SK-N-SH (cell line): ENCODE measurements around the gene ATF6. TPM values are rescaled to one million over a fixed set of nuclear protein-coding genes. Genes with fewer than 3 reads are reported as not detected.

Experiments used
- CTCF ChIA-PET: fragments of 300-600, 350-600 bp; formaldehyde crosslinking; extraction: SDS; loops from one replicate; lab custom pipeline; 2021; lab: Yijun Ruan, JAX
- POLR2A ChIA-PET: fragments of 350-600 bp; sonication (Branson Sonifier 250); formaldehyde crosslinking; extraction: SDS; loops from one replicate; lab custom pipeline; 2020; ENCODE audit warnings: antibody characterized with exemption, inconsistent platforms; lab: Yijun Ruan, JAX
- DNase-seq: peaks from one replicate; pipeline ENCODE4 v3.0.0; 2012
- H2AFZ ChIP-seq: fragments of 200-600 bp; sonication (generic); 2 replicates; pipeline ENCODE4 v1.8.1; 2016; ENCODE audit warnings: antibody characterized with exemption, mild to moderate bottlenecking, low read depth
- H3F3A ChIP-seq: fragments of 200-600 bp; sonication (generic); replicated peaks from 2 replicates; pipeline ENCODE3; 2016; ENCODE audit warnings: antibody characterized with exemption, mild to moderate bottlenecking; ENCODE audit not compliant: insufficient read depth
- H3K27ac ChIP-seq, 2 experiments: fragments of 200-500 bp in 1 of 2; fragments of 200-600 bp in 1 of 2; sonication (Bioruptor generic) in 1 of 2; sonication (generic), shearing (Covaris generic) in 1 of 2; 2 replicates each; pipeline versions ENCODE4 v1.5.1 to v1.6.1; 2014 to 2016; ENCODE audit warnings: low read depth in 2 of 2, inconsistent platforms in 1 of 2, low read length in 1 of 2, mild to moderate bottlenecking in 1 of 2, mixed read lengths in 1 of 2
- H3K27me3 ChIP-seq: fragments of 200-600 bp; sonication (generic), shearing (Covaris generic); 2 replicates; pipeline ENCODE4 v1.6.1; 2016; ENCODE audit warnings: mixed run types; ENCODE audit not compliant: insufficient read depth
- H3K36me3 ChIP-seq, 2 experiments: fragments of 200-500 bp in 1 of 2; fragments of 200-600 bp in 1 of 2; sonication (Bioruptor generic) in 1 of 2; sonication (generic) in 1 of 2; replicated peaks in 1 of 2; 2 replicates each; pipeline versions ENCODE3 to v1.5.1; 2014 to 2016; ENCODE audit warnings: low read length in 1 of 2, mild to moderate bottlenecking in 1 of 2; ENCODE audit not compliant: insufficient read depth in 2 of 2, control insufficient read depth in 1 of 2
- H3K4me1 ChIP-seq, 2 experiments: fragments of 200-500 bp in 1 of 2; fragments of 200-600 bp in 1 of 2; sonication (Bioruptor generic) in 1 of 2; sonication (generic), shearing (Covaris generic) in 1 of 2; 2 replicates each; pipeline versions ENCODE4 v1.5.1 to v1.6.1; 2014 to 2016; ENCODE audit warnings: low read depth in 1 of 2, low read length in 1 of 2, mixed run types in 1 of 2; ENCODE audit not compliant: insufficient read depth in 2 of 2, control insufficient read depth in 1 of 2
- H3K4me2 ChIP-seq: fragments of 200-600 bp; sonication (generic), shearing (Covaris generic); 2 replicates; pipeline ENCODE4 v1.6.1; 2017; ENCODE audit warnings: mixed run types
- H3K4me3 ChIP-seq, 2 experiments: fragments of 200-500 bp in 1 of 2; fragments of 200-600 bp in 1 of 2; sonication (Bioruptor generic) in 1 of 2; sonication (generic), shearing (Covaris generic) in 1 of 2; 2 replicates each; pipeline versions ENCODE4 v1.5.1 to v1.8.1; 2014 to 2016; ENCODE audit warnings: low read depth in 2 of 2, inconsistent platforms in 1 of 2, low read length in 1 of 2, mild to moderate bottlenecking in 1 of 2, mixed read lengths in 1 of 2, moderate library complexity in 1 of 2
- H3K79me2 ChIP-seq: fragments of 200-600 bp; sonication (generic); 2 replicates; pipeline ENCODE4 v1.8.1; 2017; ENCODE audit warnings: mild to moderate bottlenecking; ENCODE audit not compliant: insufficient read depth
- H3K9ac ChIP-seq: fragments of 200-600 bp; sonication (generic); 2 replicates; pipeline ENCODE4 v1.6.1; 2017; ENCODE audit warnings: mixed run types
- H3K9me2 ChIP-seq: fragments of 200-600 bp; sonication (generic); 2 replicates; pipeline ENCODE4 v1.6.1; 2017; ENCODE audit warnings: mixed run types
- H3K9me3 ChIP-seq: fragments of 200-600 bp; sonication (generic); 2 replicates; pipeline ENCODE4 v1.6.1; 2017; ENCODE audit warnings: mixed run types, mild to moderate bottlenecking, moderate library complexity
- H4K20me1 ChIP-seq: fragments of 200-600 bp; sonication (generic); 2 replicates; pipeline ENCODE4 v1.6.1; 2017; ENCODE audit warnings: mild to moderate bottlenecking, mixed run types; ENCODE audit not compliant: insufficient read depth
- CHD2 ChIP-seq: fragments of 150-350 bp; IDR thresholded peaks from 2 replicates; pipeline ENCODE4 v1.6.1; 2018; ENCODE audit warnings: low read length; ENCODE audit not compliant: partially characterized antibody
- CTCF ChIP-seq: fragments of 200-600 bp; sonication (generic); IDR thresholded peaks from 2 replicates; pipeline ENCODE4 v1.6.1; 2017; ENCODE audit warnings: antibody characterized with exemption, mild to moderate bottlenecking, moderate library complexity
- ELF1 ChIP-seq: IDR thresholded peaks from 2 replicates; pipeline ENCODE4 v1.4.0; 2012
- EP300 ChIP-seq, 2 experiments: IDR thresholded peaks; 2 replicates each; pipeline versions ENCODE4 v1.4.0 to v1.6.1; 2012; ENCODE audit warnings: borderline replicate concordance in 1 of 2, low read depth in 1 of 2, low read length in 1 of 2
- FOSL2 ChIP-seq: IDR thresholded peaks from 2 replicates; pipeline ENCODE4 v1.4.0; 2012; ENCODE audit warnings: low read depth, mild to moderate bottlenecking, moderate library complexity, borderline replicate concordance
- FOXJ3 ChIP-seq: sonication (generic); formaldehyde crosslinking; IDR thresholded peaks from 2 replicates; pipeline ENCODE4 v1.5.1; 2020; ENCODE audit warnings: mild to moderate bottlenecking, missing genetic modification reagents
- GABPA ChIP-seq: IDR thresholded peaks from 2 replicates; pipeline ENCODE4 v1.4.0; 2012; ENCODE audit warnings: low read depth, mild to moderate bottlenecking
- GATA2 ChIP-seq: sonication (generic); formaldehyde crosslinking; IDR thresholded peaks from 2 replicates; pipeline ENCODE4 v1.5.0; 2020; ENCODE audit warnings: mild to moderate bottlenecking, missing genetic modification reagents
- JUND ChIP-seq: IDR thresholded peaks from 2 replicates; pipeline ENCODE4 v1.4.0; 2012
- NRF1 ChIP-seq: IDR thresholded peaks from 2 replicates; pipeline ENCODE4 v1.6.1; 2012; ENCODE audit warnings: low read depth, mild to moderate bottlenecking, low read length
- PBX3 ChIP-seq: IDR thresholded peaks from 2 replicates; pipeline ENCODE4; 2012
- RCOR1 ChIP-seq: fragments of 150-350 bp; IDR thresholded peaks from 2 replicates; pipeline ENCODE4 v1.6.1; 2017; ENCODE audit warnings: antibody characterized with exemption, low read length
- RFX5 ChIP-seq: IDR thresholded peaks from 2 replicates; pipeline ENCODE4 v1.6.1; 2012; ENCODE audit warnings: mild to moderate bottlenecking, improper control_type of control experiment, low read length
- SIN3A ChIP-seq: IDR thresholded peaks from 2 replicates; pipeline ENCODE4 v1.6.1; 2012; ENCODE audit warnings: low read depth, mild to moderate bottlenecking, low read length, moderate library complexity, borderline replicate concordance
- SMC3 ChIP-seq: IDR thresholded peaks from 2 replicates; pipeline ENCODE4 v1.6.1; 2012; ENCODE audit warnings: low read depth, low read length, improper control_type of control experiment
- TAF1 ChIP-seq: IDR thresholded peaks from 2 replicates; pipeline ENCODE4 v1.6.1; 2012; ENCODE audit warnings: low read depth, mild to moderate bottlenecking, low read length, moderate library complexity, borderline replicate concordance
- TCF12 ChIP-seq: IDR thresholded peaks from 2 replicates; pipeline ENCODE4 v1.4.0; 2012
- TEAD4 ChIP-seq: IDR thresholded peaks from 2 replicates; pipeline ENCODE4 v1.4.0; 2012; ENCODE audit warnings: mild to moderate bottlenecking, borderline replicate concordance; ENCODE audit not compliant: insufficient read depth
- USF2 ChIP-seq: fragments of 150-350 bp; IDR thresholded peaks from 2 replicates; pipeline ENCODE4 v1.6.1; 2017; ENCODE audit warnings: antibody characterized with exemption, low read length, low read depth, borderline replicate concordance
- YY1 ChIP-seq: IDR thresholded peaks from 2 replicates; pipeline ENCODE4 v1.4.0; 2012; ENCODE audit warnings: low read depth, mild to moderate bottlenecking
- WGBS: methylation state at CpG from one replicate; pipeline ENCODE4 v1.1.6; 2017; ENCODE audit warnings: low lambda C conversion rate; 5-methylcytosine and 5-hydroxymethylcytosine counted together
- polyA plus RNA-seq, 3 experiments: library from polyadenylated mRNA; depleted of rRNA; stranded (reverse); fragments of >200 nt; gene quantifications; 2 replicates each; pipeline ENCODE4 v1.2.3, GENCODE V29; 2012
- TF ChIP-seq, protein P1 (sequence below): IDR thresholded peaks from 2 replicates; pipeline ENCODE4 v1.4.0; 2012; ENCODE audit warnings: low read depth
- TF ChIP-seq, protein P2 (sequence below): fragments of 150-350 bp; IDR thresholded peaks from 2 replicates; pipeline ENCODE4 v1.6.1; 2016; ENCODE audit warnings: mild to moderate bottlenecking, low read depth, low read length

The ATF6 gene
- polyA plus RNA-seq, 1 of the 3 experiments (the other 2 are of a cell fraction) = 8.8 TPM

- no peak for DNase-seq
- POLR2A ChIA-PET = no interaction called here
- TF ChIP-seq ELF1 = no peak
- no peak for TF ChIP-seq SIN3A
- TF ChIP-seq NRF1 = no peak
- no peak for TF ChIP-seq GABPA
- no peak for TF ChIP-seq FOSL2
- TF ChIP-seq GATA2 (CRISPR knock-in tag) = no peak
- no peak for TF ChIP-seq USF2
- TF ChIP-seq, protein P1, sequence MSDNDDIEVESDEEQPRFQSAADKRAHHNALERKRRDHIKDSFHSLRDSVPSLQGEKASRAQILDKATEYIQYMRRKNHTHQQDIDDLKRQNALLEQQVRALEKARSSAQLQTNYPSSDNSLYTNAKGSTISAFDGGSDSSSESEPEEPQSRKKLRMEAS = no peak
- TF ChIP-seq RCOR1 = no peak
- TF ChIP-seq RFX5 = no peak
- no peak for TF ChIP-seq TCF12
- Histone ChIP-seq H3K9me2 (no peaks in the 10 kb centered on the region), H3K27ac (no peak overlapping the region), H3K9me3 (no peaks in the 10 kb centered on the region), H2AFZ (no peak overlapping the region), H3K27me3 (no peaks in the 10 kb centered on the region), H3K4me3 (no peak overlapping the region), H3K9ac (no peak overlapping the region), H3F3A (no peaks in the 10 kb centered on the region), H3K36me3 (peaks cover 0 to 9% of the 10 kb centered on the region in 2 experiments), H3K4me2 (no peak overlapping the region), H3K79me2 (no peaks in the 10 kb centered on the region), H3K4me1 (peaks cover 9% of the 10 kb centered on the region in 2 experiments; a peak in 2 of 4 replicates), H4K20me1 (no peaks in the 10 kb centered on the region)
- CTCF ChIA-PET = interaction anchor here (1.5 kb wide), 2 partner anchors 37 to 191 kb away, joined by 3 read pairs; no protein-coding TSS in a partner anchor
- WGBS = 84% methylated on average over 8 of the region's 8 CpGs
These were observed 233.4 kb downstream of the ATF6 start for GRCh38 chr1:161999301-162000052.

DNA sequence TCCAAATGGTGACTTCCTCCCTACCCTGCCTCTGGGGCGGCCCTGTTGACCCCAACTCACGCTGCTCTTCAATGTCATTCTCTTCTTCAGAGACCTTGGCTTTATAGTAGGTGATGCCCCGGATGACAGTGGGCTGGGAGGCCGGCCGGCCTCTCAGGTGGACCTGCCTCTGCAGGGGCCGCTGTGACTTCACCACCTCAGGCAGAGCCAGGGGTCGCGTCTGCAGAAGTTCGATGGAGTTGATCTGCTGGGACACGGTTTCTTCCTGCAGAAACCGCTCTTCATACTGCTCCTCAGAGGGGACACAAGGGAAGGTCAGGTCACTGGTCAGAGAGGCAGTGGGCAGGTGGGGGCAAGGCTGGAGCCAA lies 233.9 kb downstream of the ATF6 start:
- CTCF ChIA-PET = interaction anchor here (1.5 kb wide), 1 partner anchor 37 kb away, joined by 3 read pairs; no protein-coding TSS in a partner anchor
- H3K4me1 ChIP-seq = peaks cover 9 to 11% of the 10 kb centered on the region in 2 experiments; a peak in 2 of 4 replicates
- no peak overlapping the region for H3K27ac ChIP-seq
- H3K9me3 ChIP-seq = no peaks in the 10 kb centered on the region
- H3K79me2 ChIP-seq = no peaks in the 10 kb centered on the region
- H4K20me1 ChIP-seq = no peaks in the 10 kb centered on the region
- H3K4me2 ChIP-seq = no peak overlapping the region
- no peak overlapping the region for H2AFZ ChIP-seq
- no peaks in the 10 kb centered on the region for H3K9me2 ChIP-seq
- POLR2A ChIA-PET = no interaction called here
- H3K36me3 ChIP-seq = peaks cover 0 to 9% of the 10 kb centered on the region in 2 experiments
- H3K9ac ChIP-seq = no peak overlapping the region
- WGBS = no CpG with 5 or more reads among the region's 11 CpGs
- no peak overlapping the region for H3K4me3 ChIP-seq
- no peaks in the 10 kb centered on the region for H3K27me3 ChIP-seq
- H3F3A ChIP-seq = no peaks in the 10 kb centered on the region
- no peak for DNase-seq
- no peak for TF ChIP-seq SMC3
- TF ChIP-seq YY1 = no peak
- no peak for TF ChIP-seq TEAD4
- no peak for TF ChIP-seq FOXJ3
- TF ChIP-seq CTCF = no peak
- TF ChIP-seq TAF1 = no peak
- TF ChIP-seq, protein P2, sequence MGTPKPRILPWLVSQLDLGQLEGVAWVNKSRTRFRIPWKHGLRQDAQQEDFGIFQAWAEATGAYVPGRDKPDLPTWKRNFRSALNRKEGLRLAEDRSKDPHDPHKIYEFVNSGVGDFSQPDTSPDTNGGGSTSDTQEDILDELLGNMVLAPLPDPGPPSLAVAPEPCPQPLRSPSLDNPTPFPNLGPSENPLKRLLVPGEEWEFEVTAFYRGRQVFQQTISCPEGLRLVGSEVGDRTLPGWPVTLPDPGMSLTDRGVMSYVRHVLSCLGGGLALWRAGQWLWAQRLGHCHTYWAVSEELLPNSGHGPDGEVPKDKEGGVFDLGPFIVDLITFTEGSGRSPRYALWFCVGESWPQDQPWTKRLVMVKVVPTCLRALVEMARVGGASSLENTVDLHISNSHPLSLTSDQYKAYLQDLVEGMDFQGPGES = no peak
- no peak for TF ChIP-seq JUND
- no peak for TF ChIP-seq EP300 (IDR thresholded peaks at IDR 0.05; ENCODE audit: borderline replicate concordance in 1 of 2, low read depth in 1 of 2, low read length in 1 of 2)
- TF ChIP-seq TCF12 = no peak
- TF ChIP-seq CHD2 = no peak
- TF ChIP-seq, protein P1 = no peak
- no peak for TF ChIP-seq USF2
- no peak for TF ChIP-seq GATA2 (CRISPR knock-in tag)
- no peak for TF ChIP-seq PBX3
